Heart left ventricle (tissue), 13 donors: ENCODE measurements around the gene VAMP2.

Experiments
- POLR2A ChIP-seq, 2 donors: fragments of 450-650 bp; IDR thresholded peaks; one replicate each; pipeline ENCODE4 v1.6.1; 2017; ENCODE audit warnings: antibody characterized with exemption in 2 of 2, mild to moderate bottlenecking in 2 of 2, moderate library complexity in 2 of 2
- TF ChIP-seq, protein P1 (sequence below), 12 donors: fragments of 200-600 bp; sonication (generic) in 4 of 12; IDR thresholded peaks; one replicate each; pipeline versions ENCODE4 v1.5.0 to v1.8.0; 2018 to 2022; ENCODE audit warnings: antibody characterized with exemption in 12 of 12, mild to moderate bottlenecking in 5 of 12
- donor health status: ischemic (EF 13 %, LVEDD 7.1; RV severe dilation, severe dysfunction).
- donor health status: DM: no; HTN: yes; CAD: no.
- donor health status: DM: no; HTN: no; CAD: no.
- donor health status: ischemic (EF 25% LVEDD 6.9; RV normal size, moderate dysfunction).
- donor health status: ischemic (EF 25% LVEDD 5.7; RV mildly dilated, moderate dysfunction).
- donor health status: ischemic (EF 35%, LVEDD 5.7; RV mildly dilated, moderate dysfunction).
- donor health status: nonischemic (EF 11% LVEDD 7.7; RV severe dilation, severe dysfunction).
- donor health status: DM: yes; HTN: yes; CAD: no.
- donor health status: PGD.
- donor health status: ischemic (EF 29% LVEDD 5.4; RV normal size, mild dysfunction).
- donor health status: nonischemic (EF 23%, LVEDD 6.1; RV moderate dilation, normal function).

DNA sequence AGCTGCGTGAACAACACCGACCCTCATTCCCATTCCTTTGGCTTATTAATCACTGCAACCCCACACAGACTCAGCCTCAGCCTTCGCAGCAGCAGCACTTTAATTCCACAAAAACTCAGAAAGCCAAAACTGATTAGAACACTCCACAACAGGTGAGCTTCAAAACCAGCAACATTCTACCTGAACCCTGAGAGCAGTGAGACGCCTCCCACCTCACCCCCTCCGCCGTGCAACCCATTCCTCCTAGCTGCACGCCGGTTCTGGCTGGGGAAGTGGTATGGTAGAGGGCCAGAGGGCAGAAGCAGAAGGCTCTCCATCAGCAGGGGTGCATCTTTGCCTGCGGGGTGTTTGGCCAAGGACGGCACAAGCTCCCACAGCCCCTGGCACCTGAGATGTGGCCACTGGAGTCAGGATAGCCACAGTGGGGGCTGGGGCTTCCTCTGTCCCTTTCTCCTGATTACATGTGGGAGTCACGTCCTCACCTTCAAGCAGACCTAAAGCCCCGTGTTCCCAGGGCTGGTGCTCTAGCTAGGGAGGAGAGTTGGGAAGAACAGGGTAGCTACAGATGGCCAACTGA is 25.6 kb upstream of the VAMP2 start:
- TF ChIP-seq, protein P1, sequence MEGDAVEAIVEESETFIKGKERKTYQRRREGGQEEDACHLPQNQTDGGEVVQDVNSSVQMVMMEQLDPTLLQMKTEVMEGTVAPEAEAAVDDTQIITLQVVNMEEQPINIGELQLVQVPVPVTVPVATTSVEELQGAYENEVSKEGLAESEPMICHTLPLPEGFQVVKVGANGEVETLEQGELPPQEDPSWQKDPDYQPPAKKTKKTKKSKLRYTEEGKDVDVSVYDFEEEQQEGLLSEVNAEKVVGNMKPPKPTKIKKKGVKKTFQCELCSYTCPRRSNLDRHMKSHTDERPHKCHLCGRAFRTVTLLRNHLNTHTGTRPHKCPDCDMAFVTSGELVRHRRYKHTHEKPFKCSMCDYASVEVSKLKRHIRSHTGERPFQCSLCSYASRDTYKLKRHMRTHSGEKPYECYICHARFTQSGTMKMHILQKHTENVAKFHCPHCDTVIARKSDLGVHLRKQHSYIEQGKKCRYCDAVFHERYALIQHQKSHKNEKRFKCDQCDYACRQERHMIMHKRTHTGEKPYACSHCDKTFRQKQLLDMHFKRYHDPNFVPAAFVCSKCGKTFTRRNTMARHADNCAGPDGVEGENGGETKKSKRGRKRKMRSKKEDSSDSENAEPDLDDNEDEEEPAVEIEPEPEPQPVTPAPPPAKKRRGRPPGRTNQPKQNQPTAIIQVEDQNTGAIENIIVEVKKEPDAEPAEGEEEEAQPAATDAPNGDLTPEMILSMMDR (IDR thresholded peaks at IDR 0.05), result no peak
- TF ChIP-seq POLR2A (IDR thresholded peaks at IDR 0.05), result no peak
